H1 (cell line): ENCODE data around the gene GRIK1. TPM values are rescaled to one million over a fixed set of nuclear protein-coding genes. Genes with fewer than 3 reads are reported as not detected.

Experiments used
- CTCF ChIA-PET: fragments of 300-600 bp; sonication (Branson Sonifier 250); formaldehyde crosslinking; loops from one replicate; lab custom pipeline; 2021; ENCODE audit not compliant: partially characterized antibody; lab: Charles Lee
- POLR2A ChIA-PET: fragments of 300-600 bp; sonication (Branson Sonifier 250); formaldehyde crosslinking; loops from one replicate; lab custom pipeline; 2021; ENCODE audit warnings: inconsistent platforms; ENCODE audit not compliant: partially characterized antibody; lab: Charles Lee
- DNase-seq, 2 experiments: peaks; one replicate each; pipeline versions ENCODE4 v3.0.0 to v3.0.0-alpha.2; 2010 to 2022; ENCODE audit warnings: low spot score in 2 of 2, low read depth in 1 of 2, mixed read lengths in 1 of 2
- FAIRE-seq: peaks from 2 replicates; lab custom pipeline; 2011; peaks lifted over from hg19 to GRCh38; lab: Jason Lieb, UNC
- H2AFZ ChIP-seq: 2 replicates; pipeline ENCODE4 v1.8.1; 2012; ENCODE audit warnings: low read length, inconsistent platforms
- H2AK5ac ChIP-seq: 2 replicates; pipeline ENCODE4 v1.6.1; 2013; ENCODE audit warnings: low read depth, low read length
- H2BK120ac ChIP-seq: replicated peaks from 2 replicates; pipeline ENCODE3; 2013; ENCODE audit warnings: low read depth, low read length, inconsistent platforms
- H2BK12ac ChIP-seq: 2 replicates; pipeline ENCODE4 v1.6.1; 2013; ENCODE audit warnings: low read depth, low read length
- H2BK15ac ChIP-seq: 2 replicates; pipeline ENCODE4 v1.6.1; 2013; ENCODE audit warnings: low read length
- H2BK20ac ChIP-seq: 2 replicates; pipeline ENCODE4 v1.6.1; 2013; ENCODE audit warnings: low read length
- H2BK5ac ChIP-seq: 2 replicates; pipeline ENCODE4 v1.6.1; 2013; ENCODE audit warnings: low read depth, low read length
- H3K14ac ChIP-seq: 2 replicates; pipeline ENCODE4 v1.6.1; 2013; ENCODE audit warnings: inconsistent platforms; ENCODE audit not compliant: insufficient read length
- H3K18ac ChIP-seq: 2 replicates; pipeline ENCODE4 v1.6.1; 2013; ENCODE audit warnings: low read length; ENCODE audit errors: extremely low read depth
- H3K23ac ChIP-seq: 2 replicates; pipeline ENCODE4 v1.6.1; 2013; ENCODE audit warnings: inconsistent platforms; ENCODE audit not compliant: insufficient read length
- H3K23me2 ChIP-seq: 2 replicates; pipeline ENCODE4 v1.6.1; 2013; ENCODE audit warnings: low read depth, low read length
- H3K27ac ChIP-seq: 2 replicates; pipeline ENCODE4 v1.6.1; 2011; ENCODE audit warnings: low read depth, low read length, inconsistent platforms
- H3K27me3 ChIP-seq, 4 experiments: replicated peaks in 1 of 4; 1 replicate in 1 of 4; 2 replicates in 3 of 4; pipeline versions ENCODE4 v1.6.1 to v1.8.1; 2011 to 2013; ENCODE audit warnings: low read length in 3 of 4, mild to moderate bottlenecking in 3 of 4, inconsistent platforms in 2 of 4, mixed read lengths in 2 of 4, moderate library complexity in 1 of 4; ENCODE audit not compliant: control insufficient read depth in 3 of 4, insufficient read depth in 3 of 4; ENCODE audit errors: extremely low read depth in 1 of 4
- H3K36me3 ChIP-seq, 4 experiments: 2 replicates each; pipeline versions ENCODE4 v1.6.1 to v1.8.1; 2011 to 2013; ENCODE audit warnings: mild to moderate bottlenecking in 4 of 4, low read length in 3 of 4, moderate library complexity in 2 of 4, control low read depth in 1 of 4, inconsistent platforms in 1 of 4; ENCODE audit not compliant: insufficient read depth in 4 of 4, control insufficient read depth in 2 of 4
- H3K4ac ChIP-seq: replicated peaks from 2 replicates; pipeline ENCODE3; 2013; ENCODE audit warnings: low read length, low read depth, mixed read lengths, inconsistent platforms; ENCODE audit not compliant: insufficient read length
- H3K4me1 ChIP-seq, 4 experiments: replicated peaks in 1 of 4; 1 replicate in 1 of 4; 2 replicates in 3 of 4; pipeline versions ENCODE4 v1.6.1 to v1.8.1; 2011 to 2013; ENCODE audit warnings: low read length in 3 of 4, inconsistent platforms in 2 of 4, mixed read lengths in 1 of 4; ENCODE audit not compliant: insufficient read depth in 4 of 4, control insufficient read depth in 3 of 4
- H3K4me2 ChIP-seq, 2 experiments: 2 replicates each; pipeline versions ENCODE4 v1.6.1 to v1.8.1; 2011 to 2013; ENCODE audit warnings: low read depth in 2 of 2, low read length in 2 of 2, control low read depth in 1 of 2, inconsistent platforms in 1 of 2, mild to moderate bottlenecking in 1 of 2; ENCODE audit not compliant: insufficient read depth in 1 of 2
- H3K4me3 ChIP-seq, 4 experiments: fragments of 200-600, 300-600 bp in 1 of 4; sonication (generic), shearing (Covaris generic), sonication (Bioruptor Twin) in 1 of 4; 2 replicates each; pipeline versions ENCODE4 v1.5.1 to v1.8.1; 2011 to 2016; ENCODE audit warnings: low read length in 4 of 4, low read depth in 3 of 4, control low read depth in 2 of 4, inconsistent platforms in 2 of 4, mild to moderate bottlenecking in 2 of 4, mixed read lengths in 1 of 4, moderate library complexity in 1 of 4; ENCODE audit not compliant: insufficient read depth in 2 of 4; ENCODE audit errors: extremely low read depth in 1 of 4
- H3K56ac ChIP-seq: replicated peaks from 2 replicates; pipeline ENCODE3; 2013; ENCODE audit warnings: low read depth, mild to moderate bottlenecking, mixed read lengths, low read length, inconsistent platforms; ENCODE audit not compliant: insufficient read length
- H3K79me1 ChIP-seq: 2 replicates; pipeline ENCODE4 v1.6.1; 2013; ENCODE audit warnings: low read depth, low read length, control low read depth
- H3K79me2 ChIP-seq, 2 experiments: 2 replicates each; pipeline versions ENCODE4 v1.6.1 to v1.8.1; 2012 to 2013; ENCODE audit warnings: low read length in 2 of 2, mild to moderate bottlenecking in 2 of 2, inconsistent platforms in 1 of 2; ENCODE audit not compliant: insufficient read depth in 2 of 2, control insufficient read depth in 1 of 2
- H3K9ac ChIP-seq, 4 experiments: replicated peaks in 1 of 4; 1 replicate in 1 of 4; 2 replicates in 3 of 4; pipeline versions ENCODE4 v1.6.1 to v1.8.1; 2011 to 2013; ENCODE audit warnings: low read depth in 3 of 4, low read length in 3 of 4, control low read depth in 2 of 4, mild to moderate bottlenecking in 2 of 4, moderate library complexity in 2 of 4, inconsistent platforms in 1 of 4; ENCODE audit errors: extremely low read depth in 1 of 4
- H3K9me3 ChIP-seq, 2 experiments: 2 replicates each; pipeline versions ENCODE4 v1.6.1 to v1.8.1; 2012 to 2013; ENCODE audit warnings: mild to moderate bottlenecking in 2 of 2, moderate library complexity in 2 of 2, control low read depth in 1 of 2, inconsistent platforms in 1 of 2, low read depth in 1 of 2, low read length in 1 of 2, mixed read lengths in 1 of 2; ENCODE audit not compliant: insufficient read depth in 2 of 2
- H4K20me1 ChIP-seq, 2 experiments: replicated peaks in 1 of 2; 2 replicates each; pipeline versions ENCODE3 to v1.8.1; 2011 to 2013; ENCODE audit warnings: inconsistent platforms in 2 of 2, low read length in 2 of 2, mild to moderate bottlenecking in 1 of 2; ENCODE audit not compliant: insufficient read depth in 2 of 2, control insufficient read depth in 1 of 2
- H4K5ac ChIP-seq: 2 replicates; pipeline ENCODE4 v1.6.1; 2013; ENCODE audit warnings: low read length, low read depth, mixed read lengths, inconsistent platforms; ENCODE audit not compliant: insufficient read length
- H4K8ac ChIP-seq: 2 replicates; pipeline ENCODE4 v1.8.0; 2013; ENCODE audit warnings: mild to moderate bottlenecking, moderate library complexity, low read length, inconsistent platforms; ENCODE audit not compliant: insufficient read depth; ENCODE audit errors: extremely low read depth
- H4K91ac ChIP-seq: replicated peaks from 2 replicates; pipeline ENCODE3; 2013; ENCODE audit warnings: low read length, mixed read lengths, inconsistent platforms; ENCODE audit not compliant: insufficient read length
- CEBPB ChIP-seq: IDR thresholded peaks from 2 replicates; pipeline ENCODE4 v1.6.1; 2012; ENCODE audit warnings: low read depth, low read length
- E2F6 ChIP-seq: IDR thresholded peaks from 2 replicates; pipeline ENCODE4 v1.6.1; 2012; ENCODE audit warnings: inconsistent platforms
- EP300 ChIP-seq, 2 experiments: IDR thresholded peaks; 1 replicate in 1 of 2; 2 replicates in 1 of 2; pipeline ENCODE4 v1.6.1; 2011 to 2012; ENCODE audit warnings: low read depth in 2 of 2, low read length in 2 of 2, mild to moderate bottlenecking in 2 of 2, borderline replicate concordance in 1 of 2, inconsistent platforms in 1 of 2, moderate library complexity in 1 of 2
- JUN ChIP-seq: IDR thresholded peaks from 2 replicates; pipeline ENCODE4 v1.6.1; 2011; ENCODE audit warnings: low read depth, mild to moderate bottlenecking, improper control_type of control experiment, low read length
- JUND ChIP-seq: IDR thresholded peaks from 2 replicates; pipeline ENCODE4 v1.6.1; 2011; ENCODE audit warnings: mild to moderate bottlenecking, improper control_type of control experiment, low read length
- KDM4A ChIP-seq: IDR thresholded peaks from one replicate; pipeline ENCODE4 v1.7.1; 2012; ENCODE audit warnings: low read depth, mild to moderate bottlenecking, moderate library complexity, low read length, inconsistent platforms; ENCODE audit not compliant: severe bottlenecking
- NANOG ChIP-seq: IDR thresholded peaks from 2 replicates; pipeline ENCODE4 v1.6.1; 2011; ENCODE audit warnings: low read length, low read depth, mild to moderate bottlenecking, inconsistent platforms; ENCODE audit not compliant: insufficient read depth, poor library complexity, severe bottlenecking
- SIN3A ChIP-seq, 2 experiments: IDR thresholded peaks in 1 of 2; conservative IDR thresholded peaks in 1 of 2; 2 replicates each; pipeline ENCODE4 v1.6.1; 2011 to 2012; ENCODE audit warnings: low read length in 2 of 2, improper control_type of control experiment in 1 of 2, low read depth in 1 of 2, mild to moderate bottlenecking in 1 of 2
- SIX5 ChIP-seq: IDR thresholded peaks from 2 replicates; pipeline ENCODE4 v1.6.1; 2011; ENCODE audit warnings: mild to moderate bottlenecking, low read depth, low read length
- TCF12 ChIP-seq: IDR thresholded peaks from 2 replicates; pipeline ENCODE4 v1.6.1; 2011; ENCODE audit warnings: low read depth, mild to moderate bottlenecking, low read length
- TEAD4 ChIP-seq: IDR thresholded peaks from 2 replicates; pipeline ENCODE4 v1.6.1; 2012; ENCODE audit warnings: low read depth, low read length, inconsistent platforms, mixed read lengths
- WGBS, 2 experiments: shearing (Covaris generic) in 1 of 2; methylation state at CpG; one replicate each; pipeline versions ENCODE4 v1.1.6 to v1.1.7; 2013 to 2015; ENCODE audit warnings: low lambda C conversion rate in 2 of 2, mixed read lengths in 2 of 2, inconsistent platforms in 1 of 2, low coverage in 1 of 2, missing lambda C conversion rate in 1 of 2; ENCODE audit not compliant: insufficient replicate concordance in 2 of 2, insufficient coverage in 1 of 2, insufficient read length in 1 of 2; ENCODE audit errors: extremely low coverage in 1 of 2, missing lambda C conversion rate in 1 of 2; 5-methylcytosine and 5-hydroxymethylcytosine counted together
- polyA plus RNA-seq, 7 experiments: library from polyadenylated mRNA; depleted of rRNA in 3 of 7; stranded (reverse) in 5 of 7; unstranded in 2 of 7; fragments of >200 nt in 5 of 7; fragments of 200-250 nt in 2 of 7; gene quantifications; 1 replicate in 5 of 7; 2 replicates in 1 of 7; 4 replicates in 1 of 7; pipeline versions ENCODE4 v1.2.1 to v1.2.3, GENCODE V29; 2011 to 2013; ENCODE audit warnings: missing spikeins in 2 of 7, mixed read lengths in 2 of 7
- total RNA-seq: library from RNA; stranded (reverse); fragmentation: NEBNext Ultra II Directional; extraction: Animal tissue kit (Norgen Biotek cat#: 25700); gene quantifications from 2 replicates; pipeline ENCODE4 v1.2.1, GENCODE V29; 2021

The GRIK1 gene
- total and polyA plus RNA-seq, 2 of the 8 experiments (the other 6 are each of a cell fraction or from before 2014, with no cell fraction given): 0.11 to 0.32 TPM

GRCh38 chr21:29606613-29607012 lies 333.2 kb downstream of the GRIK1 start:
- no peak overlapping the region for H3K4ac ChIP-seq
- no peaks in the 10 kb centered on the region for H3K27me3 ChIP-seq
- no peak overlapping the region for H3K4me2 ChIP-seq
- H3K27ac ChIP-seq: no peak overlapping the region
- WGBS, 2 experiments: 98% methylated on average over 3 of the region's 3 CpGs; no CpG with 5 or more reads in 1 of the 2 experiments
- no peak overlapping the region for H4K5ac ChIP-seq
- no peaks in the 10 kb centered on the region for H3K79me1 ChIP-seq
- H3K56ac ChIP-seq: no peak overlapping the region
- no peak overlapping the region for H2BK12ac ChIP-seq
- H3K18ac ChIP-seq: no peak overlapping the region
- 0 out of 4 replicates have a peak, but pooled peaks cover 0 to 2% of the 10 kb centered on the region in 2 experiments for H3K9me3 ChIP-seq
- no peak for FAIRE-seq
- H3K23ac ChIP-seq: no peak overlapping the region
- no peaks in the 10 kb centered on the region for H3K23me2 ChIP-seq
- H3K36me3 ChIP-seq: no peaks in the 10 kb centered on the region
- H3K4me3 ChIP-seq: no peak overlapping the region
- no peak for TF ChIP-seq TCF12
- no peak for TF ChIP-seq NANOG
- no peak for TF ChIP-seq E2F6
- TF ChIP-seq JUND: no peak
- no peak for TF ChIP-seq EP300 (IDR thresholded peaks at IDR 0.05; ENCODE audit: borderline replicate concordance in 1 of 2, low read depth in 2 of 2, low read length in 2 of 2)
- no peak for TF ChIP-seq CEBPB
- no peak for TF ChIP-seq TEAD4
- TF ChIP-seq SIN3A (conservative IDR thresholded peaks at IDR 0.05 in 1 of 2, IDR thresholded peaks at IDR 0.05 in 1 of 2; ENCODE audit: low read depth in 1 of 2, low read length in 2 of 2): no peak
- no peak for TF ChIP-seq JUN
- TF ChIP-seq SIX5: no peak
- no peak for TF ChIP-seq KDM4A
- ChIA-PET CTCF (interaction anchor here (0.5 to 1.3 kb wide), 3 partner anchors 16 to 292 kb away, joined by 3 to 4 read pairs (median 3); no protein-coding TSS in a partner anchor), POLR2A (no interaction called here)
- H2BK20ac ChIP-seq: no peak overlapping the region
- no peak overlapping the region for H2AK5ac ChIP-seq
- no peak overlapping the region for H4K91ac ChIP-seq
- no peak overlapping the region for H3K14ac ChIP-seq
- H3K9ac ChIP-seq: no peak overlapping the region
- no peaks in the 10 kb centered on the region for H3K79me2 ChIP-seq
- H2BK120ac ChIP-seq: no peak overlapping the region
- H2BK5ac ChIP-seq: no peak overlapping the region
- no peak overlapping the region for H2BK15ac ChIP-seq
- H2AFZ ChIP-seq: peak overlapping the region; percentile 90
- no peaks in the 10 kb centered on the region for H4K20me1 ChIP-seq
- H3K4me1 ChIP-seq: no peaks in the 10 kb centered on the region
- no peak for DNase-seq
- H4K8ac ChIP-seq: no peak overlapping the region
